Measurements from ENCODE around the gene P2RX3.

- TF ChIP-seq CTCF (IDR thresholded peaks at IDR 0.05) (no peak), POLR2AphosphoS5 (IDR thresholded peaks at IDR 0.05) (no peak)
Measured at GRCh38 chr11:57386178-57386940, 48.2 kb downstream of the P2RX3 start.
